GDM1 (cell line): ENCODE results near the gene INMT.
"Not testable (repeated sequence)": the region's sequence is repeated elsewhere in the genome, so short reads cannot be mapped to it uniquely, and the experiment has no call there.

Source experiments
- DNase-seq: peaks from one replicate; lab custom pipeline; 2025; lab: John Stamatoyannopoulos, UW

INMT gene

DNA sequence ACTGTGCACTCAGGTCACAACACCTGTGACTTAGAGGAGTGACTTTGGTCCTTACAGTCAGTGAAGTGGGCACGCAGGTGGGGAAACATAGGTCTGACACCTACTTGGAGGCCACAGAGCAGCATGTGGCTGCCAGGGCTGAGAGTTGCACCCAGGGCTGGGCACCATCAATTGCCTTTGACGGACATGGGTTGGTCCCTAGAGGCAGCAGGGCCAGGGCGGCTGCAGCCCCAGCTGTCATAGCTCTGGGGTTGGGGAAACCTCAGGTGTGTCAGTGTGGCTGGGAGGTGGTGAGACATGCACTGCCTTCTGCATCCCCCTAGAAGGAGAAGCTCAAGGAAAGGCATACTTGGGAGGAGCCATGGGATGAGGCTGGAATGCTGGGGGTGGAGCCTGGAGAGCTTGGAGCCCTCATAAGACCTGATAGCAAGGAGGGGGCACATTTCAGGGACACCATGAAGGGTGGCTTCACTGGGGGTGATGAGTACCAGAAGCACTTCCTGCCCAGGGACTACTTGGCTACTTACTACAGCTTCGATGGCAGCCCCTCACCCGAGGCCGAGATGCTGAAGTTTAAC is at the start of gene INMT:
Gene INMT, plus strand, starts transcription at position 440 of the 578 bp plus-strand sequence. Its CDS starts 16 bp downstream, at position 456.
- no peak for DNase-seq

DNA sequence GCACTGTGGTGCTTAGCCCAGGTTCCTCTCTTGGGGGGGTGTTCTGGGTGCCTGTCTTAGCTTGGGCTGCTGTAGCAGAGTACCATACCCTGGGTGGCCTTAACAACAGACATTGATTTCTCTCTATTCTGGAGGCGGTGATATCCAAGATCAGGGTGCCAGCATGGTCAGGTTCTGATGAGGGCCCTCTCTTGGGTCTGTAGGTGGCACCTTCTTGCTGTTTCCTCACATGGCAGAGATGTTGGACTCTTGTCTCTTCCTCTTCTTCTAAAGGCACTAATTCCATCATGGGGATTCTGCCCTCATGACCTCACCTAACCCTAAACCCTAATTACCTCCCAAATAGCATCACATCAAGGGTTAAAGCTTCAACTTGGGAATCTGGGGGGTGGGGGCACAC is 49.7 kb upstream of the INMT start:
- DNase-seq = no peak

DNA sequence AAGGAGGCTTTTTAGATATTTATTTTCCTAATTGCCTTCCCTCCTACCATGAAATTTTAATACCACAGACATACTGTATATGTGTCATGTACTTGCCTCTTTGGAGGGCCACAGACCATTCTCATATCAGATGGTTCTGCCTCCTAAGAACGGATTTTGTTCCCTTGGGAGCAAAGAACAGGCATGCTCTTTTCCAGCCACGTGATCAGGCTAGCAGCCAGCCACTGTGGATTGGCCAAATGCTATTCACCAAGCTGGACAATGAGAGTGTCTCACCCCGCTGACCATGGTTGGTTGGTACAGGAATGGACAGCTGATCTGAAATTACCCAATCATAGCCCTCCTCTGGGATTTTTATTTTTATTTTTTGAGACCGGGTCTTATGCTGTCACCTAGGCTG is 48.2 kb upstream of the INMT start:
- DNase-seq = no peak

DNA sequence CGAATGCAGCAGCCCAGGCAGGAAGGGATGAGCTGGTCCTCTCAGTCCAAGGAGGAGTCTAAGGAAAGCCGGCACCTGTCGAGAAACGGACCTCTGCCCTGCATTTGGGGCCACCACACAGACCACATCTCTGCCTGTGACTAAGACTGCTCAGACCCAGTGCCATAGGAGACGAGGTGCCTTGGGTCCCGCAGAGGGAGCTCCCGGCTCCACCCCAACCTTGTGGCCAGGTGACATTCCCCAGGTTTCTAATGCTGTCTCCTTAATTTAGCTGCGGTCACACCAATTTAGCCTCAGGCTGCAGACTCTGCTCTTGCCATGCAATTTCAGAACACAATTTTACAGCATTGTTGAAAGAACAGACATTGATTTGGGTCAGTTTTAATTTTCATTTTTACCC is 46.9 kb upstream of the INMT start:
- DNase-seq = no peak

DNA sequence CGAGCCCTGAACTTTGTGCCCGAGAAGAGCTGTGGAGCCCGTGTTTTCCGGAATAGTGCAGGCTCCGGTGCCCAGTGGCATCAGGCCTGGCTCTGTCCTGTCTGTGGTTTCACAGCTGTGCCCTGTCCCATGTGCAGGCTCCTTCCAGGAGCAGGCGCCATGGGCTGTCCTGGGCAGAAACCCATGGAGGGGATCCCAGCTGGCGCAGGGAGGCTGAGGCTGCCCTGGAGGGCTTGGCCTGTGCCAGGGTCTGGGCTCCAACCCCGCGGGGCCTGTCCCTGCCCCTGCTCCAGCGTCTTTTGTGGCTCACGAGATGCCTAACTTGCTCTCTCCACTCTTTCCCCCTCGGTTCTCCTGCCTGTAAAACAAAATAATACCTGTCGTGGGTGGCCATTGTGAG is 46.3 kb upstream of the INMT start:
- DNase-seq = no peak

DNA sequence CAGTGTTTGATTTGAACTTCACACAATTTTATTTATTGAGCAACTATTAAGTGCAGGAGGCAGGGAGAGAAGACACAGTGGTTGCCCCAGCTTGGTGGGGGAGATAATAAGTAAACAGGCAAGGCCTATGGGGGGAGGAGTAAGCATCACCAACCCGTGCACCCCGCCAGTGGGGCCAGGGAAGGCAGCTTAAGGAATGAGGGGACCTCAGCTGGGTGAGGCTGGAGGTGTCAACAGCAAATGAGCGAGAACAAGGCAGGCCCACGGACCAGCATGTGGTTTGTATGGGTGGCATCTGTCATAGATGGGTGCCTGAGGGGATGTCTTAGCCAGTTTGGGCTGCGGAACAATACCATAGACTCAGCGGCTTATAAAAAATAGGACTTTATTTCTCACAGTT is 45.6 kb upstream of the INMT start:
- no peak for DNase-seq

DNA sequence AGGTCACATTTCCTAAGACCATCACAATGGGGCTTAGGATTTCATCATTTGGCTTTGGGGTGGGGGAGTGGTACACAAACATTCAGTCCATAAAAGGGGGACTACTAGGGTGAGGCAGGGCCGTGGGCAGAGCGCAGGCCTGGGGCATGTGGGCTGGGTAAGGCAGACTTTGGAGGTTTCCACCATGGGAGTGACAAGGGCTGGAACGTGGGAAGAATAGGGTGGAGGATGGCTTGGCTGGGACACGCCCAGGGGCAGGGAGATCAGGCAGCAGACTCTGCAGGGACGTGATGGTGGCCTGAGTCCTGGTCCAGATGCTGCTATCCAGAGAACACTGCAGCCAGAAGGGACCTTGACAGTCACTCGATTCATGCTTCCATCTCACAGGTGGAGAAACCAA is 45.0 kb upstream of the INMT start:
- DNase-seq = no peak

DNA sequence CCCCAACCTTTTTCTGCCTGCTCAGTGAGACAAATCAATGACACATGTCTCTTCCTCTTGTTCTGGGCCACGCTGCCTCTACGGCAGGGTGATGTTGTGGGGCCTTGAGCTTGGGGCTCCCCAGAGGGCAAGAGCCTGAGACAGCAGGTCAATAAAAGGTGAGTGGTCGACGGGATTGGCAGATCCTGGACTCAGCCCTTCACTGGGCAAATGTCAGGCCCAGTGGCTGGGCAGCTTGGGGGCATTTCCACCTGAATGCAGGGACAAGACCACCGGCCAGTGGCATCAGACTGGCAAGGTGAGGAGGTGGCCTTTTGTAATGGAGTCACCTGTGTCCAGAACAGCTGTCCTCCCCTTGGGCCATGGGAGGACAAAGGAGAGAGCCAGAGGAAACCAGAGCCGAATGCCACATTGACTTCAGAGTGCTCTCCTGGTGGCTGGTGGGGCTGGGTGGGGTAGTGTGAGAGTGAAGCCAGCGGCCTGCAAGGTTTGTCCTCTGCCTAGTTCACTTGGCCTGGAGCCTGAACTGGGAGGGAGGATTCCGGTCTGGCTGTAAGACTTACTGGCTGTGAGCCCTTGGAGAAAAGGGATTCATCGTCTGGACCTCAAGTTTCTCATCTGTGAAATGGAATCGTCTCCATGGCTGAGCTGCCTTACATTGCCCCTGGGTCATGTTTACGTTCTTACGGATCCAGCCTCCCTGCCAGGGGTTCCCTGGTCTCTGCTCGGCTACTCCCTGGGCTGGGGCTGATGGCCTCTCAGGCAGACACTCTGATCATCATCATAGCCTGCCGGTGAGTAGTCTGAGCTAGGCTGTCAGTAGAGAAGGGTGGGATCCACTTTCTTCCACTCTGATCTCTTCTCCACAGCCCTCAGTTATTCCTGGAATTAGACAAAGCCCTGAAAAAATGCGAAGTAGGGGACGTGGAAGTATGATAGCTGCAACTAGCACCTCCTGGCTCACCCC is 44.3 kb upstream of the INMT start:
- DNase-seq = no peak

DNA sequence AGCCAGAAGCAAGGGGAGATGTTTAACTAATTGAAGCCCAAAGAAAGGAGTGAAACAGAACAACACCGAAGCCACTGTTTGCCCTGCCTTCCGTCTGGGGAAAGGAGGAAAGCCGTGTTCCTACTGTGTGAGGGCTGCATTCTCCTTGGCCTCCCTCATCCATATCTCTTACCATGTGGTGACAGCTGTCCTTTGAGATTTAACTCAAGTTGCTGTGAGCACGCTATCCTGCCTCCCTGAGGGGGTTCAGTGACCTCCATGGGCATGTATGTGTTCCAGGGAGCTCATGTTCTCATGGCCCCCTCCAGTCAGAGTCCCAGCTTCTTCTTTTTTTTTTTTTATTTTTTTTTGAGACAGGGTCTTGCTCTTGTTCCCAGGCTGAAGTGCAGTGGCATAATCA is 43.5 kb upstream of the INMT start:
- no peak for DNase-seq

DNA sequence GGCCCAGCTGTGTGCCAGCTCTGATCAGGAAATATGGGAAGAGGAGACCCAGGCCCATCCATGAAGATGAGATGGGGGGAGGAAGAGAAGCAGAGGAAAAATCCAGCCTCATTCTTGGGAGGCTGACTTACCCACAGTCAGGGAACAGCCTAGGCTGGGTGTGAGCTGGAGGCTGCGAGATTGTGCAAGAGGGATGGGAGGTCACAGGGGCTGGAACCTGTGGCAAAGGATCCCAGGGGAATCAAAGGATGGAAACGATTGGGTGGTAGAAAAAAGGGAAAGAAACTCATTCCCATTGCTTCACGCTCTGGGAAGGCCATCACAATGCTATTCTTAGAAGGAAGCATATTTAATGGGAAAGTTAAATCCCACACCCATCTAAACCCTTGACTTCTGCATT is 43.0 kb upstream of the INMT start:
- DNase-seq = no peak

DNA sequence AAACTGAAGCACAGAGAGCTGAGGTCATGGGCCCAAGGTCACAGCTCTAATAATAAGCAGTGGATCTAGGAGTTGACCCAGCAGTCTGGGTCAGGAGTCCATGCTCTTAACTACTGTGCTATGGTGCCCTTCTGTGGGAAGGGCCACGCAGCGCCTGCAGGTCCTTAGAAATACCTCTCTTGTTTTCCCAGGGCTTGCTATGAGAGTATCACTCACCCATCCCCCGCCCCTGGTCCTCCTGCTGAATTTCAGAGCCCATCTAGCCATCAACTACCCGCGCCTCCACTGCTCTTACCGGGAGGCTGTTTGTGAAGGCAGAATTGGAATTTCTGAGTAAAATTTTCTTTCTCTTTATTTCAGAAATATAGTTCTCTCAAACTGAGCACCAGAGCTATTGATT is 42.4 kb upstream of the INMT start:
- no peak for DNase-seq

DNA sequence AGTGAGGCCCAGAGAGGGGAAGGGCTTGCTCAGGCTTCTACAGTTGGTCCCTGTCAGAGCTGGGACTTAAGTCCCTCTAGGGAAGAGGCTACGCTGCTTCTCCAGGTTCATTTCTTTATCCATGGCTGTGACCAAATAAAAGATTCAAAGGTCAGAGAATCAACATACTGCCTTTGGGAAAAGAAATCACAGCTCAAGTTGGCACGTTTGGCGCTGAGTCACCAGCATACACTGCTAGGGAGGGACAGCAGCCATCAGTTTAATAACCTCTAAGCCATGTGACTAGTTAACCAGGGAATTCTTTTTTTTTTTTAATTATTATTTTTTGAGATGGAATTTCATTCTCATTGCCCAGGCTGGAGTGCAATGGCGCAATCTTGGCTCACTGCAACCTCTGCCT is 41.3 kb upstream of the INMT start:
- no peak for DNase-seq

DNA sequence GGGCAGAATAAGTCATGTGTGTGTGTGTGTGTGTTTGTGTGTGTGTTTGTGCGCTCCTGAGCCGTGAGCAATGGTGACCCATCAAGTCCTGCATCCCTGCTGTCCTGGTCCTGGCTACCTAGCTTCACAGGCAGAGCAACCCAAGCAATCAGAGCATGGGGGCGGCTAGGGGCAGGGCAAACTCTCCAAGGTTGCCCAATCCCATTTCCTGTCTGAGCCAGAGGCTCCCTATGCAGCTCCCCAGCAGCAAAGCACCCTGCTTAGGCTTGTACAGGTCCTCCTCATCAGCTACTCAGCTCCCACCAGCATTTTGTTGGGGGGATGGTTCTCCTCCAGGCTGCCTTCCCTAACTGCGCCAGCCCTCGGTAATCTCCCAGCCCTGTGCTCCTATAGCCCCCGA is 38.5 kb upstream of the INMT start:
- no peak for DNase-seq

DNA sequence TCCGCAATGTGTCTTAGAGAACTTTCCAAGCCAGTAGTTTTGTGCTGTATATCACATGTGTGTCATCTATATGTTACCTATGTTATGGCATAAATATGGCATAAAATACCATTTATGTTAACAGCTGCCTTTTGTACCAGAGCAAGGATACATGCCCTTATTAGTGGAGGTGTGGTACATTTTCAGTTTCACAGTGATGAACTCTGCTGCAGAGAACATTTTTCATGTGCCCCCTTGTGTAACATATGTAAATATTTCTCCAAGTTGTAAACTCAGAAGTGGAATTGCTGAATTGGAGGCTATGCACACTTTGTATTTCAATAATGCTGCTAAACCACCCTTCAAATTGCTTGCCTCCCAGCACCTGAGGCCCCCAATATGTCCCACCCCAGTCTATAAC is 37.8 kb upstream of the INMT start:
- DNase-seq = no peak

DNA sequence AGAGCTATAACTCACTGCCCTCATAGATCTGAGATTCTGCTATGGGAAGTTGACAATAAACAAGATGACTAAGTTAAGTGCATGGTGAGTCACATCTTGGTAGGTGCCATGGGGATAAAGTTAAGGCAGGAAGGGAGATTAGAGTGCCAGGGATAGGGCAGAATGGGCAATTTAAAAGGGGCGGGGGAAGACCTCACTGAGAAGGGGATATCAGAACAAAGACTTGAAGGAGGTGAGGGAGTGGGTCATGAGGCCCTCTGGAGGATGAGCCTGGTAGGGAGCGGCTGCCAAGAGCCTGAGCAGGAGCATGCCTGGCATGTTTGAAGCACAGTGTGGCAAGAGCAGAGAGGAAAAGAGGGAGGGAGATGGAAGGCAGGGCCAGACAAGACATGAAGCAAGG is 34.8 kb upstream of the INMT start:
- DNase-seq = no peak

DNA sequence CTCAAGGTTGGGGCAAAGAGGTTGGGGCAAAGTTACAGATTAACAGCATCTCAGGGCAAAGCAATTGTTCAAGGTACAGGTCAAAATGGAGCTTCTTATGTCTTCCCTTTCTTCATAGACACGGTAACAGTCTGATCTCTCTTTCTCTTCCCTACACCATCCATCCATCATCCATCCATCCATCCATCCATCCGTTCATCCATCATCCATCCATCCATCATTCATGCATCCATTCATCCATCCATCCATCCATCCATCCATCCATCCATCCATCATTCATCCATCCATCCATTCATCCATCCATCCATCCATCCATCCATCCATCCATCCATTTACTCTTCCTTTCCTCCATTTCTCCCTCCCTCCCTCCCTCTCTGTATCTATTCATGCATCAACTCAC is 32.5 kb upstream of the INMT start:
- DNase-seq = not testable (repeated sequence)

DNA sequence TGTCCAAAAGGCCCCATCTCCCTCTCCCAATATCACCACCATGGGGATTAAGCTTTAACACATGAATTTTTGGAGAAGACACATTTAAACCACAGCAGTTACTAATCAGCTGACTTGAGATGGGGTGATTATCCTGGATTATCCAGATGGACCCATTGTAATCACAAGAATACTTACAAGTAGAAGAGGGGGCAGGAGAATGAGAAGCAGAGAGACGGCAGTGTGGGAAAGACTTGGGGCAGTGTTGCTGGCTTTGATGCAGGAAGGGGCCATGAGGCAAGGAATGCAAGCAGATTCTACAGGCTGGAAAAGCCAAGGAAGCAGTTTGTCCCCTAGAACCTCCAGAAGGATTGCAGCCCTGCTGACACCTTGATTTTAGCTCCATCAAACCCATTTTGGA is 30.7 kb upstream of the INMT start:
- DNase-seq = no peak

DNA sequence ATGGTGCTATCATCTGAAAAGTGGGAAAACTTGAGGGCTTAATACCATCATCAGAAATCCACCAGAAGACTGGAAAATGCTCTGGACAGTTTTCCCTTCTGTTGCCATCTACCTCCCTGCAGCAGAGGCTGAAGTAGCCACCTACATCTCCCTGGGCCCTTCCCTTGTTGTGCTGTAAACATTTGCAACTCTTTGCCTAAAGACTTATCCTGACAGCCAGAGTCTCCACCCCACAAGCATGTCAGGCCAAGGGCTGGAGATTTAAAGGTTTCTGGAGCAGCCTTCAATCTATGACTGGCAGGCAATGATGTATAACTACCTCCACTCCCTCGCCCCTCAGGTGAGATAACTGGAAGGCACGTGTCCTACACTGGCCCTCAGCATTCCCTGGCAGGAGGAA is 29.7 kb upstream of the INMT start:
- no peak for DNase-seq

DNA sequence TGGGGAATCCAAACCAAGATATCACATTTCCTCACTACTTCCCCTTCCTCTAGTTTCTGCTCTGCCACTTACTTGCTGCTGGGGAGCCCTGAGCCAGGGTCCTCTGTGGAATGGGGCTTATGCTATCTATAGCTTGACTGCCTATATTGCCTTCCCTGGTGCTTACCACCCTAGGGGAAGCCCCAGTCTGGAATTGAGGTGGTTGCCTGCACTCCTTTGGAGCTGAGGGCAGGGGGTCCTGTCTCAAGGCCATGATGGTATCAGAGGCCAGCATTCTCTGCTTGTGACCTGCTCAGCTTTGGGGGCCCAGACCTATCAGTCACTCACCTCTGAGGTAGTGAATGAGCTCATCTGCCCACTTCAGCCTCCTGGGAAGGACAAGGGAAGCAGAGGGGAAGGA is 29.3 kb upstream of the INMT start:
- no peak for DNase-seq

DNA sequence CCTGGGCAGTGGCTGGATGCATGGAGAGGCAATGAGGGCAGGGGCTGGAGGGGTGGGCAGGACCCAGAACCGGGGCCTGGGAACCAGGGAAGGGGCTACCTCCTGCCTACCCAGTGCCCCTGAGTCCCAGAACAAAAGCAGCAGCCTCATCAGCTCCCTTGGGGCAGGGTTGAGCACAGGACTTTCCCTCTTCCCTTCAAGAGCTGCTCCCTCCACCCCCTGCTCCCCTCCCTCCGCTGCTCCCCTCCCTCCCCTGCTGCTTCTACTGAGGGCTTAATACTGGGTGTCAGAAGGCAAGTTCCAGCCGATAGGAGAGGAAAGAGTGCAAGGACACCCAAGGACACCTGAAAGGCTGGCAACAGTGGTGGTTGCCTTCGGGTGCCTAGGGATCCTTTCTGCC is 28.2 kb upstream of the INMT start:
- DNase-seq = no peak

DNA sequence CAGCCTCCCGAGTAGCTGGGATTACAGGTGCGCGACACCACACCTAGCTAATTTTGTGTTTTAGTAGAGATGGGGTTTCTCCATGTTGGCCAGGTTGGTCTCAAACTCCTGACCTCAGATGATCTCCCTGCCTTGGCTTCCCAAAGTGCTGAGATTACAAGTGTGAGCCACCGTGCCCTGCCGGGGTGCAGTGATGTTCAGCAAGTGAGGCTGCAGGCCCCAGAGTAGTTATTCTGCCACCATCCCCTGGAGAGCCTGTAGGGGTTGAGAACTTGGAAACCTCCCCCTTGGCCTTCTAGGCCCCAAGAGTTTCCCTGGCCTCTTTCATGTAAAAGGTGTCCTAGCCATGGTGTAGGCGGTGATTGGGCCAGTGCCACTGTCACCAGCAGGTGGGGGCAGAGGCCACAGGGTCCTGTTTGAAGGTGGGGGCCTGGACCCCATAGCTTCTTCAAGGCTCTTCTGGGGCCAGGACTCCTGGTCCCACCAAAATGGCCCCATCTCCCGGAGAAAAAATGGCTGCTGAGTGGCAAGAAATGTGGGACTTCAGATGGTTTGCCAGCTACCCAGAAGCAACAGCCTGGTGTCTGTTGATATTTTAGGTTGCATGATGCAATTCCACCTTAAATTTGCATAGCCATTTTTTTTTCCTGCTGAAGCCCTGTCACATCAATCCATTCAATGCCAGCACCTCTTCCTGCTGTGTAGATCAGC is 25.5 kb upstream of the INMT start:
- no peak for DNase-seq

DNA sequence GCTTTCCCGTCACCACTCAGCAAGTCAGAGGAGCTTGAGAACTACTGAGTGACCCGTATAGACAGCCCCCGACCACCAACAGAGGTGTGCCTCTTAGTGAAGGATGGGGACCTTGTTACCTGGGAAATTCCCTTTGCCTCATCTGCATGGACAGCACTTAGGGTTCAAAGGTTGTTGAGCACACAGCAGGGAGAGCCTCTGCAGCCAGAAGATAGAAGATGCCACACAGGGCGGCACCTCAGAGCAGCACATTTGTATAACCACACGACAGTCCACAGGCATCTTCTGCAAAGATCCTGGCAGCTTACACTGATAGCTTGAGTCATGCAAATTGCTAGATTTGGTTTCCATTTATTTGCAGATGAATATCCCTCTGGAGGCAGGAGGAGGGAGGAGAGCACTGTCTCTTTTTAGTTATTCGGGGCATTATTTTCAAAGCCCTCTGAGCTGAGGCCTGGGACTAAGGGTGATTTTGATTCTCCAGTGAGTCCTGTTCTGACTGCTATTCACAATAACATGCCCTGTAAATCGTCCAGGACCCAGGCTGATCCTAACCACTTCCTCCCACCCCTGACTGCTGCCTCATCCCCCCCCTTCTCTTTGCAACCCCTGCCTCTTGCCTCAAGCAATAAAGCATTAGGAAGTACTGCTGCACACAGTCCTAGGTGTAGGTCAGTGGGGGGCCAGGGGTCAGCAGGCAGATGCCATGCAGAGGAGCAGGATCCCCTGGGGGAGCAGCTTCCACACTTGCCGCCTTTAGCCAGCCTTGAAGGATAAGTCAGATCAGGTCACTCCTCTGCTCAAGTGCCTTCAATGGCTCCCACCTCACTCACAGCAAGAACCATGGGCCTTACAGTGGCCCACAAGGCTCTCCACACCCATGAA is 24.6 kb upstream of the INMT start:
- no peak for DNase-seq
